Liver (tissue), 9 donors: Measurements from ENCODE around the gene PAQR4. TPM values are rescaled to one million over a fixed set of nuclear protein-coding genes. Genes with fewer than 3 reads are reported as not detected.

Experiments used
- DNase-seq: peaks from one replicate; pipeline ENCODE4 v3.0.0-alpha.2; 2017; ENCODE audit warnings: low spot score
- H3K27ac ChIP-seq, 2 donors: one replicate each; pipeline ENCODE4 v1.7.0; 2013; ENCODE audit warnings: inconsistent platforms in 2 of 2, low read length in 2 of 2, control low read depth in 1 of 2, low read depth in 1 of 2, mild to moderate bottlenecking in 1 of 2
- H3K27me3 ChIP-seq, 4 donors: one replicate each; pipeline versions ENCODE4 v1.6.1 to v1.7.0; 2013; ENCODE audit warnings: low read length in 3 of 4, inconsistent platforms in 1 of 4, mild to moderate bottlenecking in 1 of 4, moderate library complexity in 1 of 4; ENCODE audit not compliant: control insufficient read depth in 4 of 4, insufficient read depth in 4 of 4
- H3K36me3 ChIP-seq, 4 donors: one replicate each; pipeline versions ENCODE4 v1.6.1 to v1.7.0; 2013; ENCODE audit warnings: low read length in 3 of 4, mild to moderate bottlenecking in 3 of 4, low read depth in 1 of 4, moderate library complexity in 1 of 4; ENCODE audit not compliant: control insufficient read depth in 4 of 4, insufficient read depth in 3 of 4
- H3K4me1 ChIP-seq, 4 donors: one replicate each; pipeline versions ENCODE4 v1.6.1 to v1.7.0; 2013; ENCODE audit warnings: low read length in 3 of 4, mild to moderate bottlenecking in 3 of 4, moderate library complexity in 1 of 4; ENCODE audit not compliant: control insufficient read depth in 4 of 4, insufficient read depth in 4 of 4
- H3K4me3 ChIP-seq, 3 donors: one replicate each; pipeline versions ENCODE4 v1.6.1 to v1.7.0; 2013; ENCODE audit warnings: low read length in 3 of 3, control low read depth in 1 of 3, low read depth in 1 of 3, mild to moderate bottlenecking in 1 of 3
- H3K9ac ChIP-seq, 2 donors: one replicate each; pipeline ENCODE4 v1.7.0; 2013; ENCODE audit warnings: low read length in 2 of 2, mild to moderate bottlenecking in 2 of 2, moderate library complexity in 2 of 2, control low read depth in 1 of 2, low read depth in 1 of 2
- H3K9me3 ChIP-seq, 4 donors: one replicate each; pipeline versions ENCODE4 v1.6.1 to v1.7.0; 2013; ENCODE audit warnings: low read length in 3 of 4; ENCODE audit not compliant: control insufficient read depth in 4 of 4
- EGR1 ChIP-seq, 2 donors: IDR thresholded peaks; 2 replicates each; pipeline ENCODE4 v1.6.1; 2016 to 2018; ENCODE audit warnings: antibody characterized with exemption in 2 of 2, low read depth in 2 of 2
- FOXA1 ChIP-seq: IDR thresholded peaks from 2 replicates; pipeline ENCODE4 v1.6.1; 2016; ENCODE audit warnings: antibody characterized with exemption
- FOXA2 ChIP-seq: IDR thresholded peaks from 2 replicates; pipeline ENCODE4 v1.6.1; 2016; ENCODE audit warnings: antibody characterized with exemption
- GABPA ChIP-seq, 2 donors: IDR thresholded peaks in 1 of 2; conservative IDR thresholded peaks in 1 of 2; 2 replicates each; pipeline ENCODE4 v1.6.1; 2016; ENCODE audit warnings: antibody characterized with exemption in 2 of 2, mild to moderate bottlenecking in 1 of 2, moderate library complexity in 1 of 2
- HNF4A ChIP-seq, 2 donors: conservative IDR thresholded peaks; 2 replicates each; pipeline ENCODE4 v1.6.1; 2016; ENCODE audit warnings: antibody characterized with exemption in 2 of 2, mild to moderate bottlenecking in 2 of 2
- HNF4G ChIP-seq: IDR thresholded peaks from 2 replicates; pipeline ENCODE4 v1.6.1; 2016; ENCODE audit warnings: antibody characterized with exemption
- JUND ChIP-seq, 2 donors: IDR thresholded peaks; 2 replicates each; pipeline ENCODE4 v1.6.1; 2016; ENCODE audit warnings: antibody characterized with exemption in 2 of 2
- NR2F2 ChIP-seq: IDR thresholded peaks from 2 replicates; pipeline ENCODE4 v1.6.1; 2016; ENCODE audit warnings: antibody characterized with exemption
- RAD21 ChIP-seq, 2 donors: IDR thresholded peaks; 2 replicates each; pipeline ENCODE4 v1.6.1; 2016; ENCODE audit warnings: antibody characterized with exemption in 2 of 2, mild to moderate bottlenecking in 2 of 2
- RXRA ChIP-seq, 2 donors: IDR thresholded peaks; 2 replicates each; pipeline ENCODE4 v1.6.1; 2017 to 2018; ENCODE audit warnings: antibody characterized with exemption in 2 of 2, mild to moderate bottlenecking in 1 of 2
- SP1 ChIP-seq: IDR thresholded peaks from 2 replicates; pipeline ENCODE4 v1.6.1; 2018; ENCODE audit warnings: antibody characterized with exemption, mild to moderate bottlenecking
- TAF1 ChIP-seq: conservative IDR thresholded peaks from 2 replicates; pipeline ENCODE4 v1.6.1; 2016; ENCODE audit warnings: antibody characterized with exemption, mild to moderate bottlenecking
- YY1 ChIP-seq: IDR thresholded peaks from 2 replicates; pipeline ENCODE4 v1.6.1; 2016; ENCODE audit warnings: antibody characterized with exemption, mild to moderate bottlenecking
- WGBS: extraction: QIAGEN DNeasy Blood & Tissue Kit; methylation state at CpG from one replicate; pipeline ENCODE4 v1.1.7; 2013; 5-methylcytosine and 5-hydroxymethylcytosine counted together
- polyA plus RNA-seq, 2 donors: library from polyadenylated mRNA; stranded (reverse) in 1 of 2; unstranded in 1 of 2; fragments of 200-250 nt in 1 of 2; fragments of >200 nt in 1 of 2; fragmentation: Nextera tagmentation in 1 of 2; extraction: Ambion mirVana in 1 of 2; gene quantifications; one replicate each; pipeline versions ENCODE4 v1.2.1 to v1.2.3, GENCODE V29; 2013 to 2015
- total RNA-seq, 2 donors: library from RNA; depleted of rRNA; stranded (reverse); fragments of >200 nt; gene quantifications; one replicate each; pipeline ENCODE4 v1.2.3, GENCODE V29; 2014
- TF ChIP-seq, protein P1 (sequence below): IDR thresholded peaks from 2 replicates; pipeline ENCODE4 v1.6.1; 2016; ENCODE audit warnings: antibody characterized with exemption
- TF ChIP-seq, protein P2 (sequence below): fragments of 150-350 bp; IDR thresholded peaks from 2 replicates; pipeline ENCODE4 v1.5.1; 2017; ENCODE audit warnings: improper control_type of control experiment, low read depth, low read length; ENCODE audit not compliant: missing input control
- TF ChIP-seq, protein P3 (sequence below): IDR thresholded peaks from 2 replicates; pipeline ENCODE4 v1.6.1; 2016; ENCODE audit warnings: antibody characterized with exemption, mild to moderate bottlenecking
- TF ChIP-seq, protein P4 (sequence below): IDR thresholded peaks from 2 replicates; pipeline ENCODE4 v1.6.1; 2016; ENCODE audit warnings: antibody characterized with exemption
- TF ChIP-seq, protein P5 (sequence below): IDR thresholded peaks from 2 replicates; pipeline ENCODE4 v1.6.1; 2016; ENCODE audit warnings: antibody characterized with exemption
- donor health status: healthy.
- donor health status: healthy.
- donor health status: healthy.
- donor health status: healthy.
- donor health status: healthy.

The PAQR4 gene
- total and polyA plus RNA-seq, 4 donors = 0.63 to 9.9 (median 2.0) TPM

DNA sequence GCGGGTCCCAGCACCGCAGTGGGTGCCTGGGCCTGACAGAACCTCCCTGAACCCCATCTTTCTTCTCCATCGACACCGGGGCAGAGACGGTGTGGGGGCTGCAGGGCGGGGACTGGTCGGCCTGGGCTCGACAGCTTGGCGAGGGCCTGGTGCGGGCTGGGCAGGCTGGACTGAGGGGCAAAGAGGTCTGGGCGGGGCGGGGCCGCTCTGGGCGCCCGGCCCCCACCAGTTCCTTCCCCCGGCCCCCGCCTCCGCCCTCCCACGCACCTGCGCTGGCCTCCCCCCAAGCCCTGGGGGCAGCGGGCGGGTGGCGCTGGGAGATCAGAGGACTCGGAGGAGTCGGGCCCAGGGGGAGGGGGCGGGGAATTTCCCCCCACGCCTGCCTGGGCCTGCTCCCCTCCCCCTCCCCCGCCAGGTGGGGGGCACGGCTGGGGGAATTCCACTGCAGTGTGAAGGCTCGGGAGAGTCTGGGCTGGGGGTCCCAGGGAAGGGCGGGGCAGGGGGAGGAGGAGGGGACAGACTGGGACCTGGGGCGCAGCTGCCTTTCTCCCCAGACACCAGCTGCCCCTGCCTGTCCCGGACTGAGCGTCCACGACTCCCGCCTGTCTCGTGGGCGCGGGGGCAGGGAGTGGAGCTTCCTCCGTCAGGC, 6.0 kb upstream of the PAQR4 start:
- no peaks in the 10 kb centered on the region for H3K9me3 ChIP-seq
- no peaks in the 10 kb centered on the region for H3K36me3 ChIP-seq
- 2% methylated on average over 40 of the region's 40 CpGs for WGBS
- peaks cover 3 to 22% (median 17%) of the 10 kb centered on the region in 4 donors for H3K4me1 ChIP-seq
- H3K27me3 ChIP-seq = peaks cover 0 to 14% (median 4%) of the 10 kb centered on the region in 4 donors
- TF ChIP-seq HNF4A (conservative IDR thresholded peaks at IDR 0.05) (no peak), TAF1 (no peak), RXRA (IDR thresholded peaks at IDR 0.05) (no peak), EGR1 (IDR thresholded peaks at IDR 0.05; ENCODE audit: low read depth in 2 of 2) (no peak), FOXA2 (no peak), RAD21 (IDR thresholded peaks at IDR 0.05) (no peak), GABPA (IDR thresholded peaks at IDR 0.05 in 1 of 2, conservative IDR thresholded peaks at IDR 0.05 in 1 of 2) (no peak), FOXA1 (no peak), JUND (IDR thresholded peaks at IDR 0.05) (no peak), HNF4G (no peak), NR2F2 (no peak), SP1 (no peak), YY1 (no peak)
- TF ChIP-seq, protein P1, sequence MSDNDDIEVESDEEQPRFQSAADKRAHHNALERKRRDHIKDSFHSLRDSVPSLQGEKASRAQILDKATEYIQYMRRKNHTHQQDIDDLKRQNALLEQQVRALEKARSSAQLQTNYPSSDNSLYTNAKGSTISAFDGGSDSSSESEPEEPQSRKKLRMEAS = no peak
- TF ChIP-seq, protein P2, sequence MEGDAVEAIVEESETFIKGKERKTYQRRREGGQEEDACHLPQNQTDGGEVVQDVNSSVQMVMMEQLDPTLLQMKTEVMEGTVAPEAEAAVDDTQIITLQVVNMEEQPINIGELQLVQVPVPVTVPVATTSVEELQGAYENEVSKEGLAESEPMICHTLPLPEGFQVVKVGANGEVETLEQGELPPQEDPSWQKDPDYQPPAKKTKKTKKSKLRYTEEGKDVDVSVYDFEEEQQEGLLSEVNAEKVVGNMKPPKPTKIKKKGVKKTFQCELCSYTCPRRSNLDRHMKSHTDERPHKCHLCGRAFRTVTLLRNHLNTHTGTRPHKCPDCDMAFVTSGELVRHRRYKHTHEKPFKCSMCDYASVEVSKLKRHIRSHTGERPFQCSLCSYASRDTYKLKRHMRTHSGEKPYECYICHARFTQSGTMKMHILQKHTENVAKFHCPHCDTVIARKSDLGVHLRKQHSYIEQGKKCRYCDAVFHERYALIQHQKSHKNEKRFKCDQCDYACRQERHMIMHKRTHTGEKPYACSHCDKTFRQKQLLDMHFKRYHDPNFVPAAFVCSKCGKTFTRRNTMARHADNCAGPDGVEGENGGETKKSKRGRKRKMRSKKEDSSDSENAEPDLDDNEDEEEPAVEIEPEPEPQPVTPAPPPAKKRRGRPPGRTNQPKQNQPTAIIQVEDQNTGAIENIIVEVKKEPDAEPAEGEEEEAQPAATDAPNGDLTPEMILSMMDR = no peak
- TF ChIP-seq, protein P3, sequence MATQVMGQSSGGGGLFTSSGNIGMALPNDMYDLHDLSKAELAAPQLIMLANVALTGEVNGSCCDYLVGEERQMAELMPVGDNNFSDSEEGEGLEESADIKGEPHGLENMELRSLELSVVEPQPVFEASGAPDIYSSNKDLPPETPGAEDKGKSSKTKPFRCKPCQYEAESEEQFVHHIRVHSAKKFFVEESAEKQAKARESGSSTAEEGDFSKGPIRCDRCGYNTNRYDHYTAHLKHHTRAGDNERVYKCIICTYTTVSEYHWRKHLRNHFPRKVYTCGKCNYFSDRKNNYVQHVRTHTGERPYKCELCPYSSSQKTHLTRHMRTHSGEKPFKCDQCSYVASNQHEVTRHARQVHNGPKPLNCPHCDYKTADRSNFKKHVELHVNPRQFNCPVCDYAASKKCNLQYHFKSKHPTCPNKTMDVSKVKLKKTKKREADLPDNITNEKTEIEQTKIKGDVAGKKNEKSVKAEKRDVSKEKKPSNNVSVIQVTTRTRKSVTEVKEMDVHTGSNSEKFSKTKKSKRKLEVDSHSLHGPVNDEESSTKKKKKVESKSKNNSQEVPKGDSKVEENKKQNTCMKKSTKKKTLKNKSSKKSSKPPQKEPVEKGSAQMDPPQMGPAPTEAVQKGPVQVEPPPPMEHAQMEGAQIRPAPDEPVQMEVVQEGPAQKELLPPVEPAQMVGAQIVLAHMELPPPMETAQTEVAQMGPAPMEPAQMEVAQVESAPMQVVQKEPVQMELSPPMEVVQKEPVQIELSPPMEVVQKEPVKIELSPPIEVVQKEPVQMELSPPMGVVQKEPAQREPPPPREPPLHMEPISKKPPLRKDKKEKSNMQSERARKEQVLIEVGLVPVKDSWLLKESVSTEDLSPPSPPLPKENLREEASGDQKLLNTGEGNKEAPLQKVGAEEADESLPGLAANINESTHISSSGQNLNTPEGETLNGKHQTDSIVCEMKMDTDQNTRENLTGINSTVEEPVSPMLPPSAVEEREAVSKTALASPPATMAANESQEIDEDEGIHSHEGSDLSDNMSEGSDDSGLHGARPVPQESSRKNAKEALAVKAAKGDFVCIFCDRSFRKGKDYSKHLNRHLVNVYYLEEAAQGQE = no peak
- TF ChIP-seq, protein P4, sequence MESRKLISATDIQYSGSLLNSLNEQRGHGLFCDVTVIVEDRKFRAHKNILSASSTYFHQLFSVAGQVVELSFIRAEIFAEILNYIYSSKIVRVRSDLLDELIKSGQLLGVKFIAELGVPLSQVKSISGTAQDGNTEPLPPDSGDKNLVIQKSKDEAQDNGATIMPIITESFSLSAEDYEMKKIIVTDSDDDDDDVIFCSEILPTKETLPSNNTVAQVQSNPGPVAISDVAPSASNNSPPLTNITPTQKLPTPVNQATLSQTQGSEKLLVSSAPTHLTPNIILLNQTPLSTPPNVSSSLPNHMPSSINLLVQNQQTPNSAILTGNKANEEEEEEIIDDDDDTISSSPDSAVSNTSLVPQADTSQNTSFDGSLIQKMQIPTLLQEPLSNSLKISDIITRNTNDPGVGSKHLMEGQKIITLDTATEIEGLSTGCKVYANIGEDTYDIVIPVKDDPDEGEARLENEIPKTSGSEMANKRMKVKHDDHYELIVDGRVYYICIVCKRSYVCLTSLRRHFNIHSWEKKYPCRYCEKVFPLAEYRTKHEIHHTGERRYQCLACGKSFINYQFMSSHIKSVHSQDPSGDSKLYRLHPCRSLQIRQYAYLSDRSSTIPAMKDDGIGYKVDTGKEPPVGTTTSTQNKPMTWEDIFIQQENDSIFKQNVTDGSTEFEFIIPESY = no peak
- TF ChIP-seq, protein P5, sequence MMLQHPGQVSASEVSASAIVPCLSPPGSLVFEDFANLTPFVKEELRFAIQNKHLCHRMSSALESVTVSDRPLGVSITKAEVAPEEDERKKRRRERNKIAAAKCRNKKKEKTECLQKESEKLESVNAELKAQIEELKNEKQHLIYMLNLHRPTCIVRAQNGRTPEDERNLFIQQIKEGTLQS = no peak
- no peak overlapping the region for H3K9ac ChIP-seq
- H3K4me3 ChIP-seq = peak overlapping the region in 1 of 3 donors; percentile 13
- no peak for DNase-seq
- H3K27ac ChIP-seq = no peak overlapping the region
